Common myeloid progenitor, CD34-positive (primary cell): Measurements from ENCODE around the gene PNP.
A peak's percentile ranks its signal among the peaks of the same experiment; 100 is the strongest.

Source experiments
- CTCF ChIA-PET: fragments of 350-600 bp; sonication (Branson Sonifier 250); formaldehyde crosslinking; loops from one replicate; lab custom pipeline; 2021; ENCODE audit warnings: antibody characterized with exemption; lab: Charles Lee
- POLR2A ChIA-PET: fragments of 350-600 bp; sonication (Branson Sonifier 250); formaldehyde crosslinking; loops from one replicate; lab custom pipeline; 2021; ENCODE audit warnings: antibody characterized with exemption; lab: Charles Lee
- DNase-seq, 3 donors: peaks; one replicate each; pipeline versions ENCODE4 v3.0.0 to v3.0.0-alpha.2; 2013
- H3K27ac ChIP-seq, 2 experiments: 1 replicate in 1 of 2; 2 replicates in 1 of 2; pipeline ENCODE4 v1.7.0; 2013; ENCODE audit warnings: inconsistent platforms in 2 of 2, low read length in 2 of 2, mild to moderate bottlenecking in 2 of 2, low read depth in 1 of 2, moderate library complexity in 1 of 2; ENCODE audit not compliant: severe bottlenecking in 2 of 2, insufficient read depth in 1 of 2, poor library complexity in 1 of 2
- H3K27me3 ChIP-seq, 5 experiments: replicated peaks in 2 of 5; 1 replicate in 3 of 5; 2 replicates in 2 of 5; pipeline versions ENCODE4 v1.6.1 to v1.7.0; 2013; ENCODE audit warnings: low read length in 4 of 5, mild to moderate bottlenecking in 2 of 5, moderate library complexity in 2 of 5, inconsistent platforms in 1 of 5; ENCODE audit not compliant: insufficient read depth in 5 of 5, control insufficient read depth in 4 of 5
- H3K36me3 ChIP-seq, 4 experiments: 1 replicate in 2 of 4; 2 replicates in 2 of 4; pipeline versions ENCODE4 v1.6.1 to v1.7.0; 2013; ENCODE audit warnings: low read length in 3 of 4, control low read depth in 1 of 4, mild to moderate bottlenecking in 1 of 4; ENCODE audit not compliant: control insufficient read depth in 4 of 4, insufficient read depth in 4 of 4
- H3K4me1 ChIP-seq, 4 experiments: 1 replicate in 3 of 4; 2 replicates in 1 of 4; pipeline versions ENCODE4 v1.6.1 to v1.7.1; 2013; ENCODE audit warnings: low read length in 3 of 4, mild to moderate bottlenecking in 3 of 4, control low read depth in 1 of 4, inconsistent platforms in 1 of 4, moderate library complexity in 1 of 4; ENCODE audit not compliant: control insufficient read depth in 4 of 4, insufficient read depth in 4 of 4; ENCODE audit errors: control extremely low read depth in 1 of 4
- H3K4me3 ChIP-seq, 7 experiments: 1 replicate in 4 of 7; 2 replicates in 3 of 7; pipeline versions ENCODE4 v1.5.1 to v1.7.0; 2013; ENCODE audit warnings: mild to moderate bottlenecking in 7 of 7, low read length in 6 of 7, moderate library complexity in 6 of 7, inconsistent platforms in 2 of 7, low read depth in 2 of 7, control low read depth in 1 of 7; ENCODE audit not compliant: insufficient read depth in 4 of 7, control insufficient read depth in 1 of 7; ENCODE audit errors: extremely low read depth in 1 of 7
- H3K9me3 ChIP-seq, 5 experiments: 1 replicate in 4 of 5; 2 replicates in 1 of 5; pipeline versions ENCODE4 v1.6.1 to v1.7.1; 2013; ENCODE audit warnings: low read length in 4 of 5, mild to moderate bottlenecking in 2 of 5, inconsistent platforms in 1 of 5, low read depth in 1 of 5, moderate library complexity in 1 of 5; ENCODE audit not compliant: control insufficient read depth in 4 of 5, insufficient read depth in 2 of 5; ENCODE audit errors: control extremely low read depth in 1 of 5
- WGBS: methylation state at CpG from one replicate; pipeline ENCODE4 v1.1.5; 2013; ENCODE audit not compliant: insufficient coverage; 5-methylcytosine and 5-hydroxymethylcytosine counted together

Gene PNP

GRCh38 chr14:20454516-20455354, 14.5 kb upstream of the PNP start, which contains the start of the genes APEX1 and OSGEP:
Gene APEX1, plus strand, starts transcription at chr14:20455226. Its CDS starts 420 bp downstream, at chr14:20455646.
Gene OSGEP, minus strand, starts transcription at chr14:20454812. Its CDS starts 129 bp downstream, at chr14:20454683.
- H3K27me3 ChIP-seq: no peaks in the 10 kb centered on the region
- H3K9me3 ChIP-seq: no peaks in the 10 kb centered on the region
- WGBS: 0% methylated on average over 44 of the region's 56 CpGs
- H3K27ac ChIP-seq: peak within 1 kb of the TSS; percentile 98 to 99
- H3K4me1 ChIP-seq: peaks cover 7 to 49% (median 28%) of the 10 kb centered on the region in 4 experiments
- DNase-seq: peak; percentile 99 to 100 (median 100)
- peak within 1 kb of the TSS; percentile 89 to 98 (median 93) for H3K4me3 ChIP-seq
- ChIA-PET CTCF (interaction anchor here (0.7 to 5.9 kb wide), 12 partner anchors 9 to 159 kb away, joined by 3 to 34 read pairs (median 3); partner anchors contain the start of gene TEP1), POLR2A (interaction anchor here (1.0 to 2.1 kb wide), 5 partner anchors 15 to 155 kb away, joined by 3 to 15 read pairs (median 6); partner anchors contain the start of genes PARP2 and PNP)
- peaks cover 7 to 63% (median 41%) of the 10 kb centered on the region in 4 experiments for H3K36me3 ChIP-seq

- H3K4me1 ChIP-seq: peaks cover 14 to 58% (median 37%) of the 10 kb centered on the region in 4 experiments
- ChIA-PET CTCF (interaction anchor here (0.7 to 5.9 kb wide), 13 partner anchors 8 to 158 kb away, joined by 3 to 34 read pairs (median 3); partner anchors contain the start of gene TEP1), POLR2A (interaction anchor here (1.0 to 2.1 kb wide), 5 partner anchors 14 to 155 kb away, joined by 3 to 15 read pairs (median 6); partner anchors contain the start of genes PARP2 and PNP)
- 2% methylated on average over 32 of the region's 39 CpGs for WGBS
- peak in 1 of 3 donors; percentile 93 for DNase-seq
- peak overlapping the region; percentile 89 to 98 (median 93) for H3K4me3 ChIP-seq
- no peaks in the 10 kb centered on the region for H3K9me3 ChIP-seq
- no peaks in the 10 kb centered on the region for H3K27me3 ChIP-seq
- peak overlapping the region; percentile 98 to 99 for H3K27ac ChIP-seq
- H3K36me3 ChIP-seq: peaks cover 5 to 56% (median 35%) of the 10 kb centered on the region in 4 experiments
Observed at GRCh38 chr14:20455355-20456300, 13.6 kb upstream of the PNP start.

- POLR2A ChIA-PET: interaction anchor here (1.0 kb wide), 1 partner anchor 19 kb away, joined by 3 read pairs; no protein-coding TSS in a partner anchor
- 87% methylated on average over 13 of the region's 13 CpGs for WGBS
- Histone ChIP-seq H3K27ac (peak overlapping the region in 1 of 2 experiments; percentile 37), H3K27me3 (no peaks in the 10 kb centered on the region), H3K4me3 (peak overlapping the region in 1 of 7 experiments; percentile 96), H3K36me3 (peaks cover 5 to 45% (median 30%) of the 10 kb centered on the region in 4 experiments), H3K4me1 (peaks cover 15 to 61% (median 40%) of the 10 kb centered on the region in 4 experiments), H3K9me3 (no peaks in the 10 kb centered on the region)
- CTCF ChIA-PET: interaction anchor here (3.0 to 5.9 kb wide), 2 partner anchors 35 to 42 kb away, joined by 9 to 34 read pairs; partner anchors contain the start of gene TEP1
- peak in 2 of 3 donors; percentile 15 to 16 for DNase-seq
Observed at GRCh38 chr14:20456971-20457370, 12.2 kb upstream of the PNP start.

- Histone ChIP-seq H3K4me1 (peaks cover 15 to 74% (median 44%) of the 10 kb centered on the region in 4 experiments), H3K36me3 (peaks cover 5 to 40% (median 29%) of the 10 kb centered on the region in 4 experiments), H3K9me3 (no peaks in the 10 kb centered on the region), H3K27ac (peak overlapping the region; percentile 3 to 15), H3K27me3 (no peaks in the 10 kb centered on the region), H3K4me3 (no peak overlapping the region)
- WGBS: 85% methylated on average over 6 of the region's 8 CpGs
- no peak for DNase-seq
- ChIA-PET POLR2A (interaction anchor here (0.6 kb wide), 1 partner anchor 11 kb away, joined by 4 read pairs; no protein-coding TSS in a partner anchor), CTCF (interaction anchor here (0.6 to 1.6 kb wide), 3 partner anchors 36 to 116 kb away, joined by 3 to 4 read pairs (median 3); no protein-coding TSS in a partner anchor)
Observed at GRCh38 chr14:20458031-20458789, 11.0 kb upstream of the PNP start.

- peaks cover 15 to 65% (median 34%) of the 10 kb centered on the region in 4 experiments for H3K4me1 ChIP-seq
- ChIA-PET CTCF (interaction anchor here (1.3 to 3.4 kb wide), 4 partner anchors 9 to 70 kb away, joined by 3 to 18 read pairs (median 6); partner anchors contain the start of gene PNP), POLR2A (interaction anchor here (0.6 to 1.6 kb wide), 2 partner anchors 9 to 37 kb away, joined by 3 to 11 read pairs; partner anchors contain the start of gene PNP)
- H3K27me3 ChIP-seq: no peaks in the 10 kb centered on the region
- peaks cover 5 to 40% (median 29%) of the 10 kb centered on the region in 4 experiments for H3K36me3 ChIP-seq
- peak overlapping the region; percentile 71 to 91 (median 80) for H3K4me3 ChIP-seq
- WGBS: 6% methylated on average over 28 of the region's 32 CpGs
- peak overlapping the region; percentile 64 to 81 for H3K27ac ChIP-seq
- peak; percentile 40 to 71 (median 56) for DNase-seq
- no peaks in the 10 kb centered on the region for H3K9me3 ChIP-seq
Observed at GRCh38 chr14:20460458-20461224, 8.6 kb upstream of the PNP start.
